ENCODE measurements around the gene ATP2B2. TPM values are rescaled to one million over a fixed set of nuclear protein-coding genes. Genes with fewer than 3 reads are reported as not detected.
A peak's percentile ranks its signal among the peaks of the same experiment; 100 is the strongest.

ATP2B2 gene
- total RNA-seq, 4 donors from 2014 or later = 0.31 to 2.9 (median 1.8) TPM

DNA sequence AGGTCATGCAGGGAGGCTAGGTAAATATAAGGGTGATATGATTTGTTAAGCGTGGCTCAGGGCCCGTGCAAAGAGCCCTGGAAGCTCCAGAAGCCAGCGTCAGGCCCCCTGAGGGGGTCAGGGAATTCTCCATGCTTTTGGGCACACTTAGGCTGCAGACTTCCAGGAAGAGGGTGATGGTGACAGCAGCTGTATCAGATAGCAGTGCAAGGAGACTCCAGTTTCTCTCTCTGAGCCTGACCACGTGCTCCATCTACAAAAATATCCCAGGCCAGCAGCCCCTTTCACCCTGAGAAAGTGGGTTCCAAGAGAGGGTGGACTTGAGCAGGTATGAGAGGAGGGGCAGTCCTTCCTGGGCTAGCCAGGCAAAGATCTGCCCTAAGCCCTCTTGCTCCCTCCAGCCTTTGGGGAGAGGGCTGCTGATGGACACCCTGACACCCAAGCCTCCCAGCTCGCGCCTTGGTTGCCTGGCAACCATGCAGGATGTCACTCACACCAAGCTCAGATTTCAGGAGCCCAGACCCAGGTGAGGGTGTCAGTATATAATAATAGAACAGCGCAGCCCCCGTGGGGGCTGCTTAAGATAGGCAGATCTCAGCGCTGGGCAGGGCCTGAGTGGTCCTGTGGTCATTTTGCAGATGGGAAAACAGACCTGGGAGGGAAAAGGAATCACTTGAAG lies 35.8 kb downstream of the ATP2B2 start:
- in situ Hi-C loops (cut with MboI; ENCODE audit: low sequenced_read_pairs in 4 of 4) = no loop called here
- Histone ChIP-seq H3K36me3 (no peaks in the 10 kb centered on the region), H3K4me1 (peaks cover 42 to 52% of the 10 kb centered on the region in 2 donors), H3K27me3 (no peaks in the 10 kb centered on the region), H3K27ac (peak overlapping the region; percentile 91 to 96 (median 94)), H3K9me3 (no peaks in the 10 kb centered on the region), H3K4me3 (peak overlapping the region in 3 of 4 donors; percentile 5 to 27 (median 5))
- DNase-seq (peak; percentile 64 to 87), ATAC-seq (peak; percentile 75 to 80)
- intact Hi-C loops (cut with DNase I; ENCODE audit: low total_unique reads) = loop anchor here (5.0 kb wide), 2 partner anchors 37 to 48 kb away; no protein-coding TSS in a partner anchor
- TF ChIP-seq, protein P1, sequence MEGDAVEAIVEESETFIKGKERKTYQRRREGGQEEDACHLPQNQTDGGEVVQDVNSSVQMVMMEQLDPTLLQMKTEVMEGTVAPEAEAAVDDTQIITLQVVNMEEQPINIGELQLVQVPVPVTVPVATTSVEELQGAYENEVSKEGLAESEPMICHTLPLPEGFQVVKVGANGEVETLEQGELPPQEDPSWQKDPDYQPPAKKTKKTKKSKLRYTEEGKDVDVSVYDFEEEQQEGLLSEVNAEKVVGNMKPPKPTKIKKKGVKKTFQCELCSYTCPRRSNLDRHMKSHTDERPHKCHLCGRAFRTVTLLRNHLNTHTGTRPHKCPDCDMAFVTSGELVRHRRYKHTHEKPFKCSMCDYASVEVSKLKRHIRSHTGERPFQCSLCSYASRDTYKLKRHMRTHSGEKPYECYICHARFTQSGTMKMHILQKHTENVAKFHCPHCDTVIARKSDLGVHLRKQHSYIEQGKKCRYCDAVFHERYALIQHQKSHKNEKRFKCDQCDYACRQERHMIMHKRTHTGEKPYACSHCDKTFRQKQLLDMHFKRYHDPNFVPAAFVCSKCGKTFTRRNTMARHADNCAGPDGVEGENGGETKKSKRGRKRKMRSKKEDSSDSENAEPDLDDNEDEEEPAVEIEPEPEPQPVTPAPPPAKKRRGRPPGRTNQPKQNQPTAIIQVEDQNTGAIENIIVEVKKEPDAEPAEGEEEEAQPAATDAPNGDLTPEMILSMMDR (IDR thresholded peaks at IDR 0.05 in 4 of 5, conservative IDR thresholded peaks at IDR 0.05 in 1 of 5) = no peak
- TF ChIP-seq POLR2A (IDR thresholded peaks at IDR 0.05) = peak in 1 of 2 donors; percentile 32

DNA sequence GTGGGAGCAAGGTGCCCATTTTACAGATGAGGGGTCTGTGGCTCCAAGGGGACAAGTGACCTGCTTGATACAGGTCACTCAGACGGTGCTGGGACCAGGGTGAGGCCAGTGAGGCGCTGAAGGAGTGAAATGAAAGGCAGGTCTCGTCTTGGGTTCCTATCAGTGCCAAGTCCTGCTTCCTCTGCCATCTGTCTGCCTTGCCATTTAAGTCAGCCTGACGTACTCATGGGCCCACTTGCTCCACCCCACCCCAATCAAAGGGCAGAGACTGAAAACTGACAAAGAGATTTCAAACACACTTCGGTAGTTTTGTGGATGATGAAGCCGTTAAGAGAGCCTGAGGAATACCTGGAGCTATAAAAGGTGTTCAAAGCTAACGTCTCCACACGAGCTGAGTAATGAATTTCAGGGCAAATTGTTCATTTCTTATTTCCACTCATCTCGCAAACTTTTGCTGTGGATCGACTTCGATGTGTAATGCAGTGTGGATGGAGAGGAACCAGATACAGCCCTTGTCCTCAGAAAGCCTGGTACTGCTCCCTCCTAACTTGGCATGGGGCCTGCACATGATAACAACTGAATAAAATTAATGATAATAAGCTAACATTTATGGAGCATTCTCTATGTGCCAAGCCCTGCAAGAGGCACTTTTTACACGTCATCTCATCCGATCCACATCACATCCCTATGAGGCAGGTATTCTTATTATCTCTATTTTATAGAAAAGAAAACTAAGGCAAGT lies 36.6 kb downstream of the ATP2B2 start:
- no peaks in the 10 kb centered on the region for H3K9me3 ChIP-seq
- peak overlapping the region in 1 of 4 donors; percentile 27 for H3K4me3 ChIP-seq
- peak overlapping the region; percentile 91 to 96 (median 94) for H3K27ac ChIP-seq
- in situ Hi-C loops (cut with MboI; ENCODE audit: low sequenced_read_pairs in 4 of 4) (no loop called here), intact Hi-C loops (cut with DNase I; ENCODE audit: low total_unique reads) (loop anchor here (5.0 kb wide), 1 partner anchor 36 kb away; no protein-coding TSS in a partner anchor)
- peaks cover 48 to 57% of the 10 kb centered on the region in 2 donors for H3K4me1 ChIP-seq
- H3K36me3 ChIP-seq = no peaks in the 10 kb centered on the region
- ATAC-seq (no peak), DNase-seq (peak in 1 of 2 donors; percentile 35)
- TF ChIP-seq, protein P1 (IDR thresholded peaks at IDR 0.05 in 4 of 5, conservative IDR thresholded peaks at IDR 0.05 in 1 of 5) = no peak
- no peak for TF ChIP-seq POLR2A (IDR thresholded peaks at IDR 0.05)
- no peaks in the 10 kb centered on the region for H3K27me3 ChIP-seq

DNA sequence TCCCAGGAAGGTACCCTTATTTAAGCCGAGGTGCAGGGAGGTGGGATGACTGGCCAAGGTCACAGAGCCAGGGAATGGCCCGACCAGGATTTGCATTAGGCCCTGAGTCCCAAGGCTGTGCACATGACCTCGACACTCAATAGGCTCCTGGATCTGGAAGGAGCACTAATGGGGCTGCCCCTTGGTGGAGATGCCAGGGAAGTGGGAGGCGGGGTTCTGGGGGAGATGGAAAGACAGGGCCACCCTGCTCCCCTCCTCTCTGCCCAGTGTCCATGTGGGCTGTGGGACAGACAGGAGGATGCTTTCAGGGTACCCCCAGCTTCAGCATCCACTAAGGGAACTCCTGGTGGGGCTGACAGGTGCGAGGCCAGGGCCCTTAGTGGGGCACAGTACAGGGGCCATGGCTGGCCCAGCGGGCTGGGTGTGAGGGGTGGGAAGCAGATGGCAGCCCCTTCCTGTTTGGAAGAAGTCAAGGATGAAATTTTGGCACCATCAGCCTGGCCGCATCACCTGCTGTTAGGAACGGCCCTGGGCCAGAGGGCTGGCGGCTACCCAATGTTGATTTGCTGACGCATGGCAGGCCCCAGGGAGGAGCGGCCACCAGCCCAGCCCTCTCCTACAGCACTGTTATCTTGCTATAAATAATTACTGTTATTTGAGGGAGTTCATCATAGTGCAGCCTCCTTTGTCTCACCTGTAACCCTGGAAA lies 37.3 kb downstream of the ATP2B2 start:
- ATAC-seq = peak in 1 of 2 donors; percentile 17
- Histone ChIP-seq H3K27ac (peak overlapping the region; percentile 91 to 96 (median 94)), H3K9me3 (no peaks in the 10 kb centered on the region), H3K36me3 (no peaks in the 10 kb centered on the region), H3K4me1 (peaks cover 56 to 64% of the 10 kb centered on the region in 2 donors), H3K27me3 (no peaks in the 10 kb centered on the region), H3K4me3 (no peak overlapping the region)
- TF ChIP-seq, protein P1 (IDR thresholded peaks at IDR 0.05 in 4 of 5, conservative IDR thresholded peaks at IDR 0.05 in 1 of 5) = no peak
- TF ChIP-seq POLR2A (IDR thresholded peaks at IDR 0.05) = no peak
- in situ Hi-C loops (cut with MboI; ENCODE audit: low sequenced_read_pairs in 4 of 4) = no loop called here
- DNase-seq = peak; percentile 49 to 79
- intact Hi-C loops (cut with DNase I; ENCODE audit: low total_unique reads) = loop anchor here (5.0 kb wide), 1 partner anchor 36 kb away; no protein-coding TSS in a partner anchor

DNA sequence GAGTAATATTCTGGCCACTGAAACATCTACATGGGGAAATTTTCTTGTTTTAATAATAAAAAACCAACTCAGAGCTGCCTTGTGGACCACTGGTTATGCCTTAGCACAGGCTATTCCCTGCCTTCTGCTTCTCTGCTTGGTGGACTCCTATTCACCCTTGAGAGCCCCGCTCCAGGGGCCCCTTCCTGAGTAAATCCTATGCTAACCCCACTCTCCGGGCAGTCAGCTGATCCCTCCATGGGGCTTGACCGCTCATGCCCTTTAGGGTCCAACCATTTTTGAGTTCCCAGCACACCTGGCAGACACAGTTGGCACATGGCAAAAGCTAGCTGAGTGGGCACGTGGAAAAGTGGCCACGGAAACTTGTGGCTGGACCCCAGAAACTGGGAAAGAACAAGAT lies 38.2 kb downstream of the ATP2B2 start:
- no peaks in the 10 kb centered on the region for H3K9me3 ChIP-seq
- intact Hi-C loops (cut with DNase I; ENCODE audit: low total_unique reads) = loop anchor here (5.0 kb wide), 1 partner anchor 35 kb away; no protein-coding TSS in a partner anchor
- no peak for ATAC-seq
- no peak for TF ChIP-seq POLR2A (IDR thresholded peaks at IDR 0.05)
- TF ChIP-seq, protein P1 (IDR thresholded peaks at IDR 0.05 in 4 of 5, conservative IDR thresholded peaks at IDR 0.05 in 1 of 5) = no peak
- H3K27me3 ChIP-seq = no peaks in the 10 kb centered on the region
- in situ Hi-C loops (cut with MboI; ENCODE audit: low sequenced_read_pairs in 4 of 4) = no loop called here
- no peak for DNase-seq
- peak overlapping the region; percentile 91 to 96 (median 94) for H3K27ac ChIP-seq
- no peak overlapping the region for H3K4me3 ChIP-seq
- H3K36me3 ChIP-seq = no peaks in the 10 kb centered on the region
- H3K4me1 ChIP-seq = peaks cover 55 to 61% of the 10 kb centered on the region in 2 donors
